Stimulated activated CD8-positive, alpha-beta memory T cell treated with anti-CD3 and anti-CD28 coated beads, Interleukin-12 subunit alpha, Interleukin-12 subunit beta, amount 100 ng/mL, for 24 hours (primary cell): Measurements from ENCODE around the gene PCDH1.
"Not testable (repeated sequence)": the region's sequence is repeated elsewhere in the genome, so short reads cannot be mapped to it uniquely, and the experiment has no call there.

Experiments used
- DNase-seq: peaks from one replicate; pipeline ENCODE4 v3.0.0-alpha.2; 2020; ENCODE audit errors: extremely low read depth

The PCDH1 gene

DNA sequence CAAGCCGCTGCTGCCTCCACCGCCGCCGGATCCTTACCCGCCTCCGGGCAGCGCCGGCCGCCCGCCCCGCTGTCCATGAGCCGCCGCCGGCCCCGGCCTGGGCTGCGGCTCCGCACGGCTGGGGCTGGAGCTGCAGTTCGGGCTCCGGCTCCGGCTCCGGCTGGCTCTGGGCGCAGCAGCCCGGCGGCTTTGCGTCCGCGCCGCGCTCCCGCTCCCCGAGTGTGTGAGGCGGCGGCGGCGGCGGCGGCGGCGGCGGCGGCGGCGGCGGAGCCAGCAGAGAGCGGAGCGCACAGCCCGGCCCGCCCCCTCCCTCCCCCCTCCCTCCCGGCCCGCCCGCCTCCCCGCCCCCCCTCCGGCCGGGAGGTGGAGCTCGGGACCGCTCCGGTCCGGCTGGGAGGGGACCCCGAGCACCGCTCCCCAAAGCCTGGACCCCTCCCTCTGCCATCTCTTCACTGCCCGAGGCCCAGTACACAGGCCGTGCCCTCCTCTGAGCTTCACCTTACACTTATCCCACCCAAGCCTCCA lies at the start of gene PCDH1:
PCDH1 (minus strand) TSS at position 225 of the 525 bp plus-strand sequence; CDS start at position 77, 148 bp downstream.
- no peak for DNase-seq

DNA sequence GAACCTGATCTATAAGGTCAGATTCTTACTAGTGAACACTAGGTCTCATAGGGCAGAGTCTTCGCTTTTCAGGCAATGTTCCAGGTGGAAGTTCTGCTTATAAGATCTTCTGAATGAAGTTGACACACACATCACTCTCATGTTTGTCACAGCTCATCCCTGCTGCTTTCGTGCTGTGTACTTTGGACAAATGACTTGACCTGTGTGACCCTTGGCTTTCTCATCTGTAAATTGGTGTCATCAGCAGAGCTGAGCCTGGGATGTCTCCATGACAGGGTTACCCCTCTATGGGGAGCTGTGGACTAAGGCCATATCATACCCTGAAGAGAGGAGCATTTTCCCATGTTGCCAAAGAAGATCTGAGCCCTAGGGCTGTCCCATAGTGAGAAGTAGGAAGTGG lies 48.2 kb upstream of the PCDH1 start:
- DNase-seq, result no peak

- peak; percentile 93 for DNase-seq
Measured at GRCh38 chr5:141923448-141924313, 45.5 kb upstream of the PCDH1 start, which contains the start of gene DELE1. DELE1 (plus strand) TSS chr5:141923871; CDS start chr5:141923942, 71 bp downstream.

GRCh38 chr5:141922827-141923447 lies 44.7 kb upstream of the PCDH1 start:
- DNase-seq, result not testable (repeated sequence)

- DNase-seq, result no peak
Measured at GRCh38 chr5:141920771-141921170, 42.6 kb upstream of the PCDH1 start.

GRCh38 chr5:141919218-141920119 lies 41.3 kb upstream of the PCDH1 start:
- DNase-seq, result no peak

- DNase-seq, result no peak
Measured at GRCh38 chr5:141917760-141918159, 39.5 kb upstream of the PCDH1 start.

DNA sequence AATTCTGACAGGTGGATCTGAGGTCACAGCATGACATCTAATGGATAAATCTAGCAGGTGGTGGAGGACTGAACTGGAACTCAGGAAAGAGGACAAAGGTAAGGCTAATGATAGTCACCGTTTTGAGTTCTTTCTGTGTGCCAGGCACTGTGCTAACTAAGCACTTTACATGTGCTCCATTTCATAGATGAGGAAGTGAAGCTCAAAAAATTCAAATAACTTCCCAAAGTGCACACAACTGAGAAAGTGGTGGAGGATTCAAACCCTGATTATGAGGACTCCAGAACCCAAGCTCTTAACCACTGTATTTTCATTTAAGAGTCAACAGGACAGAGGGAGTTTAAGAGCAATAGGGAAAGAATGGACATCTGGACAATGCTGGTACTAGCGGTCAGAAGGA lies 38.3 kb upstream of the PCDH1 start:
- DNase-seq, result no peak

DNA sequence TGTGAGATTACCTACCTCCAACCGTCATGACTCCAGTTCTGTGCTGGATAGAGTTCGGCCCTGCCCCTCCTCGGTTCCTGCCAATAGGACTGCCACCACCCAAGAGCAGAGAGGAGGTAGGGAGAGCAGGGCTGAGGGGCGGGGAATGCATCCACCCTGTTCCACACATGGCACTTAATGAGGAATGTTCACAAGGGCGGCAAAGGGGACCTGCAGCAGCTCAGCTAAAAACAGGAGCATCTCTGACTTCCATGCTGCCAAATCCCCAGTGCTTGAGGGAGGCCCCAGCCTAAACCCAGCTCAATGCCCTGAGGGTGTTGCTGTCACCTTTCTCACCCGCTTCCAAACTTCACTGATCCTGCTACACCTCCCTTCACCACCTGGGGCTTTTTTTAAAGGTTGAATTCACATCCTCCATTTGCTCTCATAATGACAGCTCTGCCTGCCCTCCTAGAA lies 37.7 kb upstream of the PCDH1 start:
- DNase-seq, result no peak

DNA sequence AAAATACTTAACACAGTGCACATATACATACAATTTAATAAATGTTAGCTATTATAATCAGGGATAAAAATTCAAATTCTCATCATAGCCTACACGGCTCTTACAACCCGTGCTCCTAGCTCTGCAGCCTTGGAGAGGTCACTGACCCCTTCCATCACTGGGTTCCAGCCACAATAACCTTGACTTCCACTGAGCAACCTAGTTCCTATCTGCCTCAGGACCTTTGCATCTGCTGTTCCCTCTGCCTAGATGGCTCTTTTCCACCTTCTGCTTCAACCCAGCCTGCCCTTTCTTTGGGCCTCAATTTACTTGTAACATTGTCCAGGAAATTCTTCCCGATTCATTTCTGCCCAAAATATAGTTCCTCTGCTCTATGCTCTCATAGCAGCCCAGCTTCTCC lies 36.6 kb upstream of the PCDH1 start:
- DNase-seq, result no peak

DNA sequence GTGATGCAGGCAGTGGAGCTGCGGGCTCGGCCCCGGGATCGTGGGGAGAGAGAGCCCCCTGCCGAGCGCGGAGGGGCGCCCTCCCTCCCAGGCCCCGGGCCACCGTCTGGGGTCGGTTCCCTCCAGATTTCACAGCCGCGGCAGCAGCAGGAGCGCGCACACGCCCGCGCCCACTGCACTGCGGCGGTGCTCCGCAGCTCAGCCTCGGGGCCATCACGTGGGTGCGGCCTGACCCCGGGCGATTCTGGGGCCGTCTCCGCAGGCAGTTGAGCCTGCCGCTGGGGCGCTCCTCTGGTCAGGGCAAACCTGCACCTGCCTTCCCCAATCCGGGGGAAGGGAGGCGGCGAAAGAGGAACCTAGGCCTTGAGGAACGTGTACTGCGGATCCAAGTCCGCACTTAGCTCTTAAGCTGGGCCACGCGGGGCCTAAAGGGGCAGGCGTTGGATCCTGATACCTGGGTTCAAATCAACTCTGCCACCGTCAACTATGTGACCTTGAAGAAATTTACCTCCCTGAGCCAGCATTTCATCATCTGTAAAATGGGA lies 36.1 kb upstream of the PCDH1 start:
- DNase-seq, result no peak

- no peak for DNase-seq
Measured at GRCh38 chr5:141913560-141914198, 35.5 kb upstream of the PCDH1 start.

- DNase-seq, result no peak
Measured at GRCh38 chr5:141910271-141910673, 32.1 kb upstream of the PCDH1 start.

DNA sequence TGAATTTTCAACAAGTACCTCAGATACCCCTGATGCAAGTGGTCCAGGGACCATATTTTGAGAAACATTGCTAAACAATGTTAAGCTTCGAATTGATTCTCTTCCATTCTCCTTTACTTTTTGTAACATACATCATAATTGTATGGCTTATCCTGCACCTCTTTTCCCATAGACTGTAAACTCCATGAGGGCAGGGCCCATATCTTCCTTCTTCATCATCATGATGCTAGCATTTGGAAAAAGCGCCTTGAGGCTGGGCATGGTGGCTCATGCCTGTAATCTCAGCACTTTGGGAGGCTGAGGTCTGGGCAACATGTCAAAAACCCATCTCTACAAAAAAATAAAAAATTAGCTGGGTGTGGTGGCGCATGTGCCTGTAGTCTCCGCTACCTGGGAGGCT lies 31.0 kb upstream of the PCDH1 start:
- no peak for DNase-seq

DNA sequence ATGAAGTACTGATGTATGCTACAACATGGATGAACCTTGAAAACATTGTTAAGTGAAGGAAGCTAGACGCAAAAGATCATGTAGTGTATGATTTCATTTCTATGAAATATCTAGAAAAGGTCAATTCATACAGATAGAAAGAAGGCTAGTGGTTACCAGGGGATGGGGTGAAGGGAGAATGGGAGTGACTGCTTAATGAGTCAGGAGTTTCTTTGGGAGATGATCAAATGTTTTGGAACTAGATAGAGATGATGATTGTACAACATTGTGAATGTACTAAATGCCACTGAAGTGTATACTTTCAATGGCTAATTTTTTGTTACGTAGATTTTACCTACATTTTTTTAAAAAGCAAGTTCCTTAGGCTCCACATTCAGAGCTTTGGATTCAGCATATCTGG lies 30.6 kb upstream of the PCDH1 start:
- no peak for DNase-seq

DNA sequence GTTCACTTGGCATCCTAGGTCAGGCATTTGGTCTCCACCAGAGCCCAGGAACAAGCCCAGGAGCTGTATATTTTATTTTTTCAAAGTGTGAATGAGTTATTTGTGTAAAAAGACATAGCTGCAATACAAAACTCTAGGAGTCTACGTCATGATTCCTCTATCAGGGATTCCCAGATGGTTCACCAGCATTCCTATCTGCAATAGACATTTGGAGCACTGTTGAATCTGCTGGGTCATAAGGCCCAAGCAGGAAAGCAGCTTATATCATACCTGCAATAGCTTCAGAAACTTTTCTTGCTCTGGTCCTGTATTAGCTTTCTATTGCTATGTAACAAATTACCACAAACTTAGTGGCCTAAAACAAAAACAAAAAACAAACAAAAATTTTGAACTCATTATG lies 28.8 kb upstream of the PCDH1 start:
- DNase-seq, result no peak

- no peak for DNase-seq
Measured at GRCh38 chr5:141906517-141906916, 28.3 kb upstream of the PCDH1 start.

- DNase-seq, result no peak
Measured at GRCh38 chr5:141904551-141904950, 26.3 kb upstream of the PCDH1 start.

GRCh38 chr5:141903261-141903660 lies 25.1 kb upstream of the PCDH1 start:
- no peak for DNase-seq

DNA sequence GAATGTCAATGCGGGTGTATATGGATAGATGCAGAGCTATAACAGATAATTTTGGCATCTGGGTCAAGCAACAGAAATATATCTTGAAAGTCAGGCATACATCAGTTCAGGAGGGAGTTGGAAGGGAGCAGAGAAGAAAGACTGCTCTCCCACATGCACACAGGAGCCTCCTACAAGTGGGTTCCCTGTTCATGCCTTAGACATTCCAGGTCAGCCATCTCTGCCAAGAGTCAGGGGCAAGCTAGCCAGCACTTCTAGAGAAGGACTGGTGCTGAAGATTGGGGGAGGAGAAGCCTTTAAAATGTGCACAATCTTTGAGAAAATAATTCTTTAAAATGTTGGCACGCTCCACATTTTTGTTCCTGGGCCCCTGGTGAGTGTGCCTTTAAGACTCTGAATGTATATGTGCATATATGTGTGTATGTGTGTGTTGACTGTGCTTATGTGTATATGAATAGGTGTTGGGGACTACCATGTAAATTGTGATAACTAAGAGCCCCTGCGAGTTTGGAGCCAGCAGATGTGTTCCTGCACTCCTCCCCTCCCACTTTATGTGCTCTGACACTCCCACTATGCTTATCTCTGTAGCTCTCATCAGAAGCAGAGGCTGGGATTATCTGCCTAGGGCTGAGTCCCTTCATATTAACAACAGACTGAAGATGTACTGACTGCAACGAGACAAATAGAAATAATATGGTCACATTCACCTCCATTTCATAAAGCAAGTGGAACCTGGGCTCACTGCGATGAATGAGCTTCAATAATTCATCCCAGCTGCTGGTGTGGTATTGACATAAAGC lies 24.0 kb upstream of the PCDH1 start:
- no peak for DNase-seq
